NB4 (cell line): ENCODE data around the gene NAT8L.

ENCODE experiments used
- CTCF ChIP-seq: IDR thresholded peaks from one replicate; pipeline ENCODE4 v1.5.1; 2012; ENCODE audit warnings: low read depth, low read length
- POLR2A ChIP-seq: IDR thresholded peaks from 2 replicates; pipeline ENCODE4 v1.6.1; 2011; ENCODE audit warnings: mild to moderate bottlenecking; ENCODE audit not compliant: insufficient read length; ENCODE audit errors: extremely low read depth

- no peak for TF ChIP-seq CTCF
- no peak for TF ChIP-seq POLR2A
Measured at GRCh38 chr4:2084316-2084715, 25.2 kb downstream of the NAT8L start.
